Cerebellar nuclear complex (tissue), 1 donor: ENCODE results near the gene NLRC3.

Source experiments
- DNase-seq, 2 experiments: peaks; one replicate each; lab custom pipeline; 2025; lab: John Stamatoyannopoulos, UW

Gene NLRC3

DNA sequence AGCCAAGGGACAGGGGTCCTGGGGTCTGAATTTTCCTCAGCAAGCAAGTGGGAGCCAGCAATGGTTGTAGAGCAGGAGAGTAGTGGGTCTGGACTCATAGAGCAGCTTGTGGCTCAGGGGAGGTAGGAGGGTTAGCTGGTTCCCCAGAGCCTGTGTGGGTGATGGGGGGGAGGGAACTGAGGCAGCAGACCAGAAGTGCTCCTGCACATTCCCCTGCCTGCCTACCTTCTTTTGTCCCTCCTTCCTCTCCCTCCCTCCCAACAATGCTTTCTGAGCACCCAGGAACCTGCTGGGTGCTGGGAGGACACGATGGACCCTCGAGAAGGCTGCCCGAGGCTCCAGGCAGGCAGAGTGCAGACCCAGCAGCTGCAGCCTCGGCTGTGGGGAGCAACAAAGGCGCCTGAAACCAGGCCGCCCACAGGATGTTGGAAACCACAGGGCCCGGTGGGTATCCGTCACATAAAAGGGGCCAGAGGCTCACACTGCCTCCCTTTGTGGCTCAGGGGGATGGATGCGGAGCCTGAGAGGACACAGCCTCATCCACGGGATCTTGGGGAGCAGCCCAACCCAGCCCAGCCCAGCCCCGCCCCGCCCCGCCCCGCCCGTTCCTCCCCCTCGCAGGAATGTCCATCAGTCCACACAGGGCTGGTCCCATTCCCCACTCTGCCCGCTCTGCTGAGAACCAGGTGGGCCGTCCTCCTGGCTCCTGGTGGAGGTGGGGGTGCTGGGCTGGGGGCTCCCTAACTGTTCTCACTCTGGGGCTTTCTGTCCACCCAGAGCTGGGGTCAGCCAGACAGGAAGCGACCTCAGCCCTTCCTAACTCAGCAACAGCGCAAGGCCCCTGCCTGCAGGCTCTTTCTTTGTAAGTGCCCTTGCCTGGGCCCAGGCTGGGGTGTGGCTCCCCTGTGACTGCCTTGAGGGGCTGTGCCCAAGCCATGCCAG lies 1.7 kb upstream of the NLRC3 start:
- DNase-seq = no peak

DNA sequence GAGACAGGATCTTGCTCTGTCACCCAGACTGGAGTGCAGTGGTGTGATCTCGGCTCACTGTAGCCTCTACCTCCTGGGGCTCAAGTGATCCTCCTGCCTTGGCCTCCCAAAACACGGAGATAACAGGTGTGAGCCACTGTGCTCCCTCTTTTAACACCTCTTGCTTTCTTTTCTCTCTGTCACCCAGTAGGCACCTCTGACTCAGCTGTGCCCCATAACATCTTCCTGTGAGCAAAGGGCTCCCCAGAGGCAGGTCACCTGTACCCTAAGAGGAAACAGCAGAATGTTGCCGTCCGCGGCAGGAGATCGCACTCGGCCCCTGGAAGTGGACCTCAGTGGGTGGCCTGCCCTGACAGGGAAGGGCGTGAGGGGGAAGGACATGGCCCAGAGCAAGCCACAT lies 918 bp upstream of the NLRC3 start:
- DNase-seq = no peak

DNA sequence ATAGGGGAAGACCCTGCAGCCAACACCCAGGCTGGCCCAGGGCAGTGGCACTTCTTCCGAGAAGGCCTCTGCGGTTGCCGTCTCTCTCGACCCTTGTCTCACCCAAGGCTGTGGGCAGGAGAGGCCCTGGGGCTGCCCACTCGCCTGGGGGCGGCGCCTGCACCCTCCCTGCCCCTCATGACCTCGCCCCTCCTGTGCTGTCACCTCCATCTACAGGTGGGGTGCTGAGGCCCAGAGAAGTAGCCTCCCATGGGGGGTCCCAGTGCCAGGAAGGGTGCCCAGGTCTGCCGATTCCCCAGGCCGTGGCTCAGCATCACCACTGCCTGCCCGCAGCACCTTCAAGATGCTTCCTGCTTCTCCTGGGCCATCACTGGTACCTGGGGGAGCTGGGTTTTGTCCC lies 992 bp downstream of the NLRC3 start:
- DNase-seq = no peak

DNA sequence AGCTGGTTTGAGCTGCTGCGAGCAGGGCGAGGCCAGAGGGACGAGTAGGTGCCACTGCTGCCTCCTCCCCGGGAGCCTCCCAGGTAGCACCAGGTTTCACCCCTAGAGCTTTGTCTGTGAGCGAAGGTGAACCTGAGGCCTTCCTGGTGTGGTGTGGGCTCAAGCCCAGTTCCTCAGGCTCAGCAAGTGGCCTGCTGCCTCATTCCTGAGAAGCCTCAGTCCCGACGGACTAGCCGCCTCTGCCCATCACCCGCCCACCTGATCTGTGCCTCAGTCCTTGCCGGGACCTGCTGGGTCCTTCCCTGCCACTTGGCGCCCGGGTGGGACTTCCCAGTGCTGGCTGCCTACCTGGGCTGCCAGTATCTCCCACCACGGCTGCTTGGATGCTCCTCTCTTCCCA lies 1.7 kb downstream of the NLRC3 start:
- DNase-seq = no peak

DNA sequence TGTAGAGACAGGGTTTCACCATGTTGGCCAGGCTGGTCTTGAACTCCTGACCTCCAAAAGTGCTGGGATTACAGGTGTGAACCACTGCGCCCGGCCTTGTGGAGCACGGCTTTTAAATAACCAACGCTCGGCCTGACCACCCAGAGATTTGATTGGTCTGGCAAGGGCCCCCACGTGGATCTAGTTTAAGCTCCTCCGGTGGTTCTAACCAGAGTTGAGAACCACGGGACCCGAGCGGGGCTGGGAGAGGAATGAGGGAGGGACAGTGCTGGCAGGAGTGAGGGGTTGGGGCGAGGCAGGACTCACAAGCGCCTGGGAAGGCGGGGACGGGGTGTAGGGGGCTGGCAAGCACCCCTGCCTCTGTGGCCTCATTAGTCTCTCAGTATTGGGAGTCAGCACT lies 3.0 kb downstream of the NLRC3 start:
- DNase-seq = no peak

DNA sequence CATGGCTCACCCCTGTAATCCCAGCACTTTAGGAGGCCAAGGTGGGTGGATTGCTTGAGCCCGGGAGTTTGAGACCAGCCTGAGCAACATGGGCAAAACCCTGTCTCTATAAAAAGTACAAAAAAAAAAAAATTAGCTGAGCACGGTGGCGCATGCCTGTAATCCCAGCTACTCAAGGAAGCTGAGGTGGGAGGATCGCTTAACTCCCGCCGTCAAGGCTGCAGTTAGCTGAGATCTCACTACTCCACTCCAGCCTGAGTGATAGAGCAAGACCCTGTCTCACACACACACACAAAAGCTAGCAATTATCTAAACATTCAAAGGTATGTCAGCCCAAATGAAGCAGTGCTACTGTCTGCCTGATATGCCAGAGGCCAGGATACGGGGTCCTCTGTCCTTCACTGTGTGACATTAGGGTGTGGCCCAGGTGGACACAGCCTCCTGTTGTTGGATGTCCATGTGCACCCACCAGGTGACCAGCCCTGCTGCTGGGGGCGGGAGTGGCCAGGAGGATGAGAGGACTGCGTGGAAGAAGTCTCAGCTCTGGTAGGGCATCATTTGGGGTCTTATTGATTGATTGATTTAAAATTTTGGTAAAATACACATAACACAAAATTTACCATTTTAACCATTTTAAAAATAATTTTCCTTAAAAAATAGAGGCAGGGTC lies 3.9 kb downstream of the NLRC3 start:
- DNase-seq = no peak

DNA sequence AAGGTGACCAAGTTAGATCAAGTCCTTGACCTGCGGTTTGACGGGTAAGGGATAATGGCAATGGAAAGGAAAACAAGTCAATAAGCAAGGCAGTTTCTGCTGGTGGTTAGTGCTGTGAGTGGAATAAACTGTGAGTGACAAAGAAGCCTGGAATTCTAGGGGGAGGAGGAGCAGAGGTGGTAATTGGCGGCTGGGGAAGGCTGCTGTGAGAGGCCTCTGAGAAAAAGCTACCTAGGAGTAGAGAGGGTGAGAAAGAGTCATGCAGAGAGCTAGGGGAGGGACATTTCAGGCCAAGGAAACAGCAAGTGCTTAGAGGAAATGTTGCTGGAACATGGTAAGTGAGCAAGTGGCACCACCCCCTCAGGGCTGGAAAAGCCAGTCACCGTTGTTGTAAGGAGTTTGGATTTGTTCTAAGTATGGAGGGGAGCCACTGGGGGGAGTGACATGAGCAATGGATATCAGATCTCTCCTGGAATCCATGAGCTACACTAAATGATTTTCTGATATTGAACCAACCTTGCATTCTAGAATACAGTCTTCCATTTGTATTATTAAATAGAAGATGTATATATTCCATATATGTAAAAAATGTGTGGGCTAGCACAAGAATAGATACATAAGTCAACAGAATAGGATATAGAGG lies 6.7 kb downstream of the NLRC3 start:
- no peak for DNase-seq

DNA sequence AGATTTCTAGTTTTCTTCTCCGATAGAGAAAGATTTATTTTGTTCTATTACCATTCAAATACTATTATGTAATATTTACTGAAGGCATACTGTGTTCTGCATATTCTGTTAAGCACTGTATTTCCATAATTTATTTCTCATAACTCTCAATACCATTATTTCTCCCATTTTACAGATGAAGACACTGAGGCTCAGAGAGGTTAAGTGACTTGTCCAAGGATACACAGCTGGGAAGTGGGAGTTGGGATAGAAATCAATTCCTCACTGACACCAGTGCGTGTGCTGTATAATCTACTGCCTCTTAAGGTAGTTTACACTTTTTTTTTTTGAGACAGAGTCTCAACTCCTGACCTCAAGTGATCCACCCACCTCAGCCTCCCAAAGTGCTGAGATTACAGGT lies 7.4 kb downstream of the NLRC3 start:
- DNase-seq = no peak

DNA sequence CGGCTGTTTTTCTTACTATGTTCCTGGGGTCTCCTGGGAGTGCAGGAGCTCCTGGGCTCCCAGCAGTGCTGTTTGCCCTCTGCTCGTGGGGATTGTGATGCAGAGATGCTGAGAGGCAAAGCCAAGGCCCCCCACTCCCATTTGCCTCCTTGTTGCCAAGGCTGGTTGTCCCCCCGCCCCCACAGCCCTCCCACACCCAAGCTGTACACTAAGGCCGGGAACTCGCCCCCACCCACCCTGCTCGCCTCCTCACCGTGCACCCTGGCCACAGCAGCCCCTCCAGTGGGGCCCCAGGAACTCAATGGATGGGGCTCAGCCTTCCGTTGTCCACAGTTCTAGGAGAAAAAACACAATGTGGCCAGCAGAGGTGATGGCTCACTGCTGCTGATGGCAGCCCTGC lies 10.2 kb downstream of the NLRC3 start:
- DNase-seq = no peak

DNA sequence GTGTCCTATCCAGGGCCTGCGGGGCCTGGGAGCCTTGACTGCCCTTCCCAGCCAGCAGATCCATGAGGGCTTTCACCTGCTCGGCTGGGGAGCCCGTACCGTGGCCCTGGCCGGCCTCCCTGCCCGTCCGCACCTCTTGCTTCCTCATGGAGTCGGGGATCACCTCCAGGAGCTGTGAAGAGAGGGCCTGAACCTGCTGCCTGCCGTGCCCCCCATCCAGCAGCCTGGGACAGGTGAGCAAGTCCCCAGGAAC lies 12.4 kb downstream of the NLRC3 start:
- DNase-seq = no peak

DNA sequence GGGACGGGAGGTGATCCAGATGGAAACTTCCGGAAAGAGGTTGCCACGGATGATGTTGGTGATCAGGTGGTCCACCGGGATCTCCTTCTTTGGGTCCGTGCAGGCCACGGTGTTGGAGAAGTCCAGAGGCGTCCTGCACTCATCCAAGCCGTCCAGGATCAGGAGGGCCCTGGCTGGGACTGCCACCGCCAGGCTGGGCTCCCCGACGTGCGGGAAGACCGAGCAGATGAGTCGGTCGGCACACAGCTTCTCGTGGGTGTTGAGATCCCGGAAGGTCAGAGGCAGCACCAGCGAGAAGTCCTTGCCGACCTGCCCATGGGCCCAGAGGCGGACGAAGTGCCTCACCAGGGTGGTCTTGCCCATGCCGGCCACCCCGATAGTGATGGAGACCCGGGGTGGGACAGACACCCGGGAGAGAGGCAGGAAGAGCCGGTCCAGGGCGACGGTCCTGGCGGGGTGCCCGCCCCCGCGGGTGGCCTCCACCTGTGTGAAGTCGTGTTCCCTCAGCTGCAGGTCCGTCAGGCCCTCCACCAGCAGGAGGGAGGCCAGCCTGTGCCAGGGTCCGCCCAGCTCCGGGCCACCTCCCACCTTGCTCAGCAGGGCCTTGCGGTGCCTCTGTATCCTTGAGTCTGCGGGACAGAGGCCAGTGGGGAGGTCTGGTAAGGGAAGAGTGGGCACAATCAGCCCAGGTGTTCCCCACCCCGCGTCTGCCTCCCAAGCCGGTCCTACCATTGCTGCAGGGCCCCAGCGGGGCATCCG lies 12.9 kb downstream of the NLRC3 start:
- no peak for DNase-seq

DNA sequence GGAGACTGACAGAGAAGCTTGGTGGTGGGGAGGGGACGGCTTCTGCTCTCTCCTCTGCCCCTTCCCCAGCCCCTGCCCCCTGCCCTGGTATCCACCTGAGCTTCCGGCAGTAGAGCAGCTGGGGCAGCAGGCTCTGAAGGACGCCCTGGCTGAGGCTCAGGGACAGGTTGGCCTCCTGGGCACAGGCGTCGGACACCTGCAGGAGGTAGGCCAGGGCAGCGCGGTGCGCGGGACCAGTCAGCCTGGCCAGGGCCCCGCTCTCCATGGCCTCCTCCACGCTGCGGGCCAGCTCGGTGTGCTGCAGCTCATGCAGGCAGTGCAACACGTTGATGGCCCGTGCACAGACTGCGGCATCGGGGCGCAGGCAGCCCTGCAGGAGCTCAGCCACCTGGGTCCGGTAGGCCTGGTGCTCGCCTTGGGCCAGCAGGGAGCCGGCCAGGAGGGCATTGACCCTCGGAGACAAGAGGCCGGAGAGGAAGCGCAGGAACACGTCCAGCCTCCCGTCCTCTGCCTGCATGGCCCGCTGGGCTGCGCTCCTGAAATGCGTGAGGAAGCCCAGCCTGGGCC lies 14.2 kb downstream of the NLRC3 start:
- no peak for DNase-seq

DNA sequence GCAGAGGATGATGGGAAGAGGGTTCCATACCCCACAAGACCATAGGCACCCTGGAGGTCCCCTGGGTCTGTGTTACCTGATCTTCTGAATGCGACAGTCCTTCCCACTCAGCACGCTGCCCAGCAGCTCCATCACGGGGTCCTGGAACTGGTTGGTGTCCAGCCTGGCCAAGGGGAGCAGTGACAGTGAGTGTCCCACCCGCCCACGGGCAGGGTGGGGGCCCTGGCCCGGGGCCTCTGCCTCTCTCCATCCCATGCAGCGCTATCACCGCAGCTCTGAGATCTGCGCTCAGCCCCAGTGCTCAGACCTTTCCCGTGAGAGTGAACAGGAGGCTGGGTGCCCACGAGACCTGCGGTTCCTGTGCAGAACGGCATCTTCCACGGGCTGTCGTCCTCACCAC lies 15.6 kb downstream of the NLRC3 start:
- DNase-seq = no peak

DNA sequence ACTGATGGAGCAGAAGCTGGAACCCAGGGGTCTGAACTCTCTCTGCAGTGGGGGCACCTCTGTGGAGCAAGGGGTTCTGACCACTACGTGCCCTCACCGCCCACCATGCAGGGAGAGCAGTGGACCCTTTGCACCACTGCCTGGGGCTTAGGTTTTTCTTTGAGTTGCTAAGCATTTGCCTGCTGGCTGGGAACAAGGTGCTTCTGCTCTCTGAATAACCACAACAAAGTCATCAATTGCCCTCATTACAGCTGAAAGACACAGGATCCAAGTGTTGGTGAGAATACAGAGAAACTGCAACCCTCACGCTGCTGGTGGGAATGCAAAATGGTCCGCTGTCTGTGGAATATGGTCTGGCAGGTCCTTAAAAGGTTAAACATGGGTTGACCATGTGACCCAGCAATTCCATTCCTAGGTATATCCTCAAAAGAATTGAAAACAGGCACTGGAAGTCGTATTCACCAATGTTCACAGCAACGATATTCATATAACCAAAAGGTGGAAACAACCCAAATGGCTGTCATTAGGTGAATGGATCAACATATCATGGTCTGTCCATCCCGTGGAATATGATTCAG lies 22.8 kb downstream of the NLRC3 start:
- no peak for DNase-seq

DNA sequence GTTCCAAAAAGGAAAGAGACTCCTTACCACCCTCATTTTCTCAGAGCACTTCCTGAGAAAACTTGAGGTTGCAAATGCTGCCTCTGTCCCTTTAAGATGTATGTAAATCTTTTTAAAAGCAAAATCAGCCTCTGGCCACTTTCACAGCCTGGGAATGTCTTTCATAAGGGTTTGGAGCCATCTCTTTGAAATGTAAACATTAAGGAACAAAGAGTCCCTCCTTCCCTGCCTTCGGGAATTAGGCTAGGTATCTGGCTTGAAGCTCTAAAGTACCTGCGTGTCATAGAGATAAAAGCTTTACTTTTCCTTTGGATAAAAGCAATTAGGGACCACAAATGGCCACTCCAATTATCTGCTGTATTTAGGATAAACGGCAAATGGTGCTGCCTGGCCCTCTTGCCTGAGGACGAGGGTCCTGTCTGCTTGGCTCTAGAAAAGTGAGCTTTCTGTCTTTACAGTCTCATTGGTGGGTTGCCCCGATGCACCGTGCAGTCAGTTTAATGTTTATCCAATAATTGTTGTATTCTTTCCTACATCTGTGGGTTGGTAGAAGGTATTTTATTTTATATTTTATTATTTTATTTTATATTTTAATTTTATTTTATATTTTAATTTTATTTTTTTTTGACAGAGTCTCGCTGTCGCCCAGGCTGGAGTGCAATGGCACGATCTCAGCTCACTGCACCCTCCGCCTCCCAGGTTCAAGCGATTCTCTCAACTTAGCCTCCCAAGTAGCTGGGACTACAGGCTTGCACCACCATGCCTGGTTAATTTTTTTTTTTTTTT lies 23.9 kb downstream of the NLRC3 start:
- no peak for DNase-seq

DNA sequence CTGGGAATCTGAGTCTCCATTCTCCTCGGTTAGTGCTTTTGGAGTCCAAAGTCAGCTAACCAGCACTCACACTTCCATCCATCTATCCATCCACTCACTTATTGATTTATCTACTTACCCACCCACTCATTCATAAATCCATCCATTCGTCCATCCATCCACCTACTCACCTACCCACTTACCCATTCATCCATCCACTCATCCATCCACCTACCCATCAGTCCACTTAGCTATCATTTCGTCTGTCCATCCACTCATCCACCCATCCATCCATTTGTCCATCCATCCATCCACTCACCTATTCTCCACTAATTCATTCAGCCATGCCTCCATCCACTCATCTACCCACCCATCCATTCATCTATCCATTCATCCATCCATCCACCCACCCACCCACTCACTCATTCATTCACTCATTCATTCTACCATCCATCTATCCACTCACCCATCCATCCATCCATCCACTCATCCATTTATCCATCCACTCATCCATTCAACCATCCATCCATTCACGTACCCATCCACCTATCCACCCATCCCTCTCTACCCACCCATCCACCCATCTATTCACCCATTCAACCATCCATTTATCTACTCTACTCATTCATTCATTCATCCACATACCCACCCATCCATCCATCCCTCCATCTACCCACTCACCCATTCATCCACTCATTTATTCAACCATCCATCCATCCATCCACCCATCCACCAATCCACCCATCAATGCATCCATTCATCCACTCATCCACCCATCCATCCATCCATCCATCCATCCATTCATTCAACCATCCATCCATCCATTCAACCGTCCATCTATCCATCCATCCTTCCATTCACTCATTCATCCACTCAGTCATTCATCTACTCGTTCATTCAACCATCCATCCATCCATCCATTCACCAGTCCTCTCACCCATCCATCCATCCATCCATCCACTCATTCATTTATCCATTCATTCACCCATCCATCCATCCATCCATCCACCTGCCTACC lies 26.1 kb downstream of the NLRC3 start:
- no peak for DNase-seq

DNA sequence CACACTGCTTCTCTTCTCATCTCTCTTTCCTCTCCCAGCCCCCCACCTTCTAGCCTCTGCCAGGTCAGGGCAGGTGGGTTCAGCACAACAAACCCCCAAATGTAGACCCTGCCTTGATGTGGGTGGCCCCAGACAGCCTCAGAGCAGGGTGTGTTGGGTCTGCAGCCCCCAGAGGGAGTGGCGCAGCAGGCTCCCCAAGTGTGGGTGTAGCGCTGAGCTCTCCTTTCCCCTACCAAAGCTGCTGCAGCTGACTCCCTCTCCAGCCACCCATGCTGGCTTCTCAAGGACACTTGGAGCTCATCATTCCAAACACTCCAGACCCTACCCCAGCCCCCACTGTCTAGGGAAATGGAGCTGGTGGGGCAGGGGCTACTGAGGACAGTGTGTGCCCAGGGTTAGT lies 27.3 kb downstream of the NLRC3 start:
- DNase-seq = no peak

DNA sequence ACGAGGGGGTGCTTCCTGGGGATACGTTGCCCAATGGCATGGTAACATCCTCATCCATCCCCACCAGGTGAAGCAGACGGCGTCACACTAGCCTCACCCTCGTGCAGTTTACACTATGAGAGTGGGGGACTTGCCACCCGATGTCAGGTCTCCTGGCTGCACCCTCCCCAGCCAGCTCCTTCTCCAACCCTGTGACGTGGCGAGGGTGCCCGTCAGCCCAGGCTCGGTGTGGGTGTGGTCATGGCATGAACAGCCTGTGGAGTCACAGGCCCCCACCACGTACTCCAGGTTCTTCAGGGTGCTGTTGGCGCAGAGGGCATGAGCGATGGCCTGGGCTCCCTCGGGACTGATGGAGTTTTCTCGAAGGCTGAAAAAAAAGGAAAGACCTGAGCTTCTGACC lies 28.3 kb downstream of the NLRC3 start:
- no peak for DNase-seq

DNA sequence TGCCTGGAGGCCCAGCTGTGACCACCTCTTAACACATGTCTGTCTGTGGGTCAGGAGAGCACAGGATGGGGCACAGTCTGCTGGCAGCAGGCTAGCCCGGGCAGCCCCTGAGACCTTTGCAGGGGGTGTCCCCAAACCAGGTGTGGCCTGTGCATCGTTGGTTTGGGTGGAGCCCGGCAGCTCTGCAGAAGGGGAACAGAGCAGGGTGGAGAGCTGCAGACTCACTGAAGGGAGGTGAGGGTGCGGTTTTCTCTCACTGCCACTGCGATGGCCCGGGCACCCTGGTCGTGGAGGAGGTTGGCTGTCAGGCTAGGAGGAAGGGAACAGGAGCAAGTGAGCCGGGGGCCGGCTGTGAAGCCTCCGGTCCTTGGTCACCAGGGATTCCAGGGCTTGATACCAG lies 28.8 kb downstream of the NLRC3 start:
- DNase-seq = no peak
